H9 (cell line): Measurements from ENCODE around the gene ATAT1. TPM values are rescaled to one million over a fixed set of nuclear protein-coding genes. Genes with fewer than 3 reads are reported as not detected.
"Not testable (repeated sequence)": the region's sequence is repeated elsewhere in the genome, so short reads cannot be mapped to it uniquely, and the experiment has no call there.

ENCODE experiments used
- DNase-seq: peaks from one replicate; pipeline ENCODE4 v3.0.0-alpha.2; 2017
- H2AFZ ChIP-seq: one replicate; pipeline ENCODE4 v1.6.1; 2013; ENCODE audit warnings: mild to moderate bottlenecking, low read length, control low read depth, moderate library complexity
- H2AK5ac ChIP-seq: 2 replicates; pipeline ENCODE4 v1.6.1; 2013; ENCODE audit warnings: low read length, control low read depth, mixed read lengths; ENCODE audit not compliant: insufficient read length
- H2BK120ac ChIP-seq: one replicate; pipeline ENCODE4 v1.6.1; 2013; ENCODE audit warnings: low read depth, mild to moderate bottlenecking, low read length, control low read depth, inconsistent platforms; ENCODE audit not compliant: poor library complexity, severe bottlenecking
- H2BK12ac ChIP-seq: 2 replicates; pipeline ENCODE4 v1.6.1; 2013; ENCODE audit warnings: low read length, control low read depth, mixed read lengths, low read depth; ENCODE audit not compliant: insufficient read length
- H2BK15ac ChIP-seq: 2 replicates; pipeline ENCODE4 v1.6.1; 2013; ENCODE audit warnings: low read depth, low read length, control low read depth
- H2BK20ac ChIP-seq: one replicate; pipeline ENCODE4 v1.6.1; 2013; ENCODE audit warnings: low read depth, mild to moderate bottlenecking, low read length, control low read depth, inconsistent platforms; ENCODE audit not compliant: poor library complexity, severe bottlenecking
- H2BK5ac ChIP-seq: 2 replicates; pipeline ENCODE4 v1.6.1; 2013; ENCODE audit warnings: low read length, control low read depth, mixed read lengths; ENCODE audit not compliant: insufficient read length
- H3K14ac ChIP-seq: 2 replicates; pipeline ENCODE4 v1.6.1; 2013; ENCODE audit warnings: low read length, control low read depth; ENCODE audit not compliant: insufficient read depth
- H3K18ac ChIP-seq: 2 replicates; pipeline ENCODE4 v1.6.1; 2013; ENCODE audit warnings: low read depth, mild to moderate bottlenecking, mixed read lengths, low read length, control low read depth; ENCODE audit not compliant: insufficient read length
- H3K23ac ChIP-seq: 2 replicates; pipeline ENCODE4 v1.6.1; 2013; ENCODE audit warnings: low read length, control low read depth, mixed read lengths, low read depth; ENCODE audit not compliant: insufficient read length
- H3K23me2 ChIP-seq: 2 replicates; pipeline ENCODE4 v1.6.1; 2013; ENCODE audit warnings: low read depth, mild to moderate bottlenecking, mixed read lengths, low read length, control low read depth; ENCODE audit not compliant: insufficient read length, poor library complexity, severe bottlenecking
- H3K27ac ChIP-seq: 2 replicates; pipeline ENCODE4 v1.5.1; 2013; ENCODE audit warnings: low read length, control low read depth, mixed read lengths, low read depth; ENCODE audit not compliant: insufficient read length
- H3K27me3 ChIP-seq: 2 replicates; pipeline ENCODE4 v1.6.1; 2013; ENCODE audit warnings: low read length, control low read depth, inconsistent platforms; ENCODE audit not compliant: insufficient read depth
- H3K4ac ChIP-seq: 2 replicates; pipeline ENCODE4 v1.6.1; 2013; ENCODE audit warnings: low read depth, mild to moderate bottlenecking, control low read depth, inconsistent platforms, low read length, moderate library complexity
- H3K4me1 ChIP-seq: 2 replicates; pipeline ENCODE4 v1.6.1; 2013; ENCODE audit warnings: low read length, control low read depth, inconsistent platforms; ENCODE audit not compliant: insufficient read depth
- H3K4me2 ChIP-seq: 2 replicates; pipeline ENCODE4 v1.6.1; 2013; ENCODE audit warnings: low read length, control low read depth, mixed read lengths; ENCODE audit not compliant: insufficient read length, insufficient read depth
- H3K56ac ChIP-seq: 2 replicates; pipeline ENCODE4 v1.6.1; 2013; ENCODE audit warnings: low read depth, mild to moderate bottlenecking, mixed read lengths, low read length, control low read depth; ENCODE audit not compliant: insufficient read length
- H3K79me1 ChIP-seq: 2 replicates; pipeline ENCODE4 v1.6.1; 2013; ENCODE audit warnings: low read depth, mild to moderate bottlenecking, moderate library complexity, low read length, control low read depth, inconsistent platforms; ENCODE audit not compliant: insufficient read depth, poor library complexity, severe bottlenecking
- H3K79me2 ChIP-seq: 2 replicates; pipeline ENCODE4 v1.6.1; 2013; ENCODE audit warnings: low read length, control low read depth, inconsistent platforms; ENCODE audit not compliant: insufficient read depth
- H3K9ac ChIP-seq: 2 replicates; pipeline ENCODE4 v1.6.1; 2013; ENCODE audit warnings: low read length, control low read depth, mixed read lengths; ENCODE audit not compliant: insufficient read length; ENCODE audit errors: extremely low read depth
- H3K9me3 ChIP-seq: one replicate; pipeline ENCODE4 v1.6.1; 2013; ENCODE audit warnings: low read depth, low read length, inconsistent platforms; ENCODE audit not compliant: control insufficient read depth
- H3T11ph ChIP-seq: one replicate; pipeline ENCODE4 v1.6.1; 2013; ENCODE audit warnings: mild to moderate bottlenecking, low read length, control low read depth, inconsistent platforms
- H4K20me1 ChIP-seq: one replicate; pipeline ENCODE4 v1.6.1; 2013; ENCODE audit not compliant: control insufficient read depth, insufficient read length, insufficient read depth
- H4K5ac ChIP-seq: 2 replicates; pipeline ENCODE4 v1.6.1; 2013; ENCODE audit warnings: low read depth, mild to moderate bottlenecking, mixed read lengths, low read length, control low read depth; ENCODE audit not compliant: insufficient read length
- H4K8ac ChIP-seq: replicated peaks from 2 replicates; pipeline ENCODE4 v1.6.1; 2013; ENCODE audit warnings: low read length, control low read depth, mixed read lengths, low read depth; ENCODE audit not compliant: insufficient read length
- H4K91ac ChIP-seq: 2 replicates; pipeline ENCODE4 v1.6.1; 2013; ENCODE audit warnings: low read depth, mild to moderate bottlenecking, moderate library complexity, mixed read lengths, low read length, control low read depth; ENCODE audit not compliant: insufficient read length
- H3K27ac Mint-ChIP-seq, 3 experiments: 2 replicates in 2 of 3; 3 replicates in 1 of 3; pipeline ENCODE4 v1.8.0; 2020 to 2021; ENCODE audit warnings: mixed read lengths in 3 of 3, mild to moderate bottlenecking in 1 of 3, moderate library complexity in 1 of 3
- H3K27me3 Mint-ChIP-seq: 2 replicates; pipeline ENCODE4 v1.8.0; 2021; ENCODE audit warnings: low read depth, mild to moderate bottlenecking, moderate library complexity, mixed read lengths
- H3K36me3 Mint-ChIP-seq, 3 experiments: 2 replicates in 2 of 3; 3 replicates in 1 of 3; pipeline ENCODE4 v1.8.0; 2020 to 2021; ENCODE audit warnings: low read depth in 3 of 3, mixed read lengths in 3 of 3; ENCODE audit not compliant: insufficient read depth in 1 of 3
- H3K4me1 Mint-ChIP-seq, 2 experiments: 2 replicates each; pipeline ENCODE4 v1.8.0; 2020; ENCODE audit warnings: mixed read lengths in 2 of 2
- H3K4me3 Mint-ChIP-seq, 2 experiments: 2 replicates in 1 of 2; 3 replicates in 1 of 2; pipeline ENCODE4 v1.8.0; 2020 to 2021; ENCODE audit warnings: mild to moderate bottlenecking in 2 of 2, mixed read lengths in 2 of 2, moderate library complexity in 1 of 2
- H3K9me3 Mint-ChIP-seq, 2 experiments: 2 replicates in 1 of 2; 3 replicates in 1 of 2; pipeline ENCODE4 v1.8.0; 2020; ENCODE audit warnings: mild to moderate bottlenecking in 2 of 2, mixed read lengths in 2 of 2, moderate library complexity in 1 of 2
- WGBS: extraction: QIAGEN DNeasy Blood & Tissue Kit; methylation state at CpG from one replicate; pipeline ENCODE4 v1.1.7; 2013; ENCODE audit warnings: missing lambda C conversion rate, low lambda C conversion rate, mixed read lengths; ENCODE audit not compliant: insufficient read length; ENCODE audit errors: extremely low coverage; 5-methylcytosine and 5-hydroxymethylcytosine counted together
- total RNA-seq: library from RNA; stranded (reverse); gene quantifications from 2 replicates; pipeline ENCODE4 v1.2.1, GENCODE V29; 2021
- TF ChIP-seq, protein P1 (sequence below): fragments of 200-600 bp; sonication (generic); conservative IDR thresholded peaks from 3 replicates; pipeline ENCODE4 v1.8.0; 2021; ENCODE audit warnings: antibody characterized with exemption, mild to moderate bottlenecking

The ATAT1 gene
- total RNA-seq, 1 experiment from 2014 or later, result 20.1 TPM

DNA sequence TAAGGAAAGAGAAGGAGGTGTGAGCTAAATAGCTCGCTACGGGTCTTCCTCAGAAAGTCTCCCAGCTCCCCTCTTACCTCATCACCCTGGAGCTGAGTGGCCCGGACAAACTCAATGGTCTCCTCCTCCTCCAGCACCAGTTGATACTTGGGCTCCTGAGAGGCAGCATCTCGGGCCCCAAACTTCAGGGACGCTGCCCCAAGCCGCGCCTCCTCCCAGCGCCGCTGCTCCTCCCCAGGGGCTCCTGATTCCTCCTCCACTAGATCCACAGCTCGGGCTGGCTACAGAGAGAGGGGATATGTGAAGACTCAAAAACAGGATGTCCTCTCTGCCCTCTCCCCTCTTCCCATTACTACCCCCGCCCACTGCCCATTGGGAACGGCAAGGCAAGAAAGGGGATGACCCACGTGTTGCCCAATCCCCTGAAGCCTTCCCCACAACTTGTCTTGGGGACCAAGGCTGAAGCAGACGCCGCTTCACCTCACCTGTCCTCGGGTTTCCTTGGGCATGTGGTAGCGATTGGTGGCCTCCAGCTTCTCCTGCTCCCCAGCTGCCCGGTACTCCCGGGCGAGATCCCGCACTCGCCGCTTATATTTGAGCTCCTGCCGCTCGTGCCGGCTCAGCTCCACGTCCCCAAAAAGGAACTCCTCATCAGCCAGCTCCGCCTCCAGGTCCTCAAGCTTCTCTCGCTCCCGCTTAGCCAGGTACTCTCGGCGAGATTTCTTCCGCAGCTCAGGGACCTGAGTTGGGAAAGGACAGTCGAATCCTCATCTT is 38.5 kb downstream of the ATAT1 start:
- no peak overlapping the region for H2BK20ac ChIP-seq

DNA sequence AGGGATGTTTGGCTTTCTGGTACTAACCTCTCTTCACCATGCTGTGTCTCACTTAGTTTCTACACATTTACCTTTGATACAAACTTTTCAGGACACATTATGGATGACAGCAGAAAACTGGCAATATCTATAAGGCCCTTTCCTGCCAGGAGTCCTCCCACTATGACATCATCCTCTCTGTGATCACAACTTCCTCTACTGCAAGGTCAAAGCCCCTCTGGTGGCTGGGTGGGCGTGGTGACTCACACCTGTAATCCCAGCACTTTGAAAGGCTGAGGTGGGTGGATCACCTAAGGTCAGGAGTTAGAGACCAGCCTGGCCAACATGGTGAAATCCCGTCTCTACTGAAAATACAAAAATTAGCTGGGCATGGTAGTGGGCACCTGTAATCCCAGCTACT is 39.6 kb downstream of the ATAT1 start:
- not testable (repeated sequence) for H3K9ac ChIP-seq, H3K56ac ChIP-seq, H2BK120ac ChIP-seq, H3K4me2 ChIP-seq, H3K4ac ChIP-seq, H4K5ac ChIP-seq, H3K4me1 ChIP-seq, H3K9me3 ChIP-seq, DNase-seq, H4K91ac ChIP-seq, H3T11ph ChIP-seq, H3K23ac ChIP-seq, H3K4me3 Mint-ChIP-seq, H2BK20ac ChIP-seq, H3K9me3 Mint-ChIP-seq, H3K4me1 Mint-ChIP-seq, H3K18ac ChIP-seq, H3K27ac Mint-ChIP-seq, H2BK12ac ChIP-seq, H2AFZ ChIP-seq, H3K79me1 ChIP-seq, H3K79me2 ChIP-seq, H3K27ac ChIP-seq, H3K23me2 ChIP-seq, H2BK5ac ChIP-seq, H3K27me3 Mint-ChIP-seq, H4K20me1 ChIP-seq, H3K27me3 ChIP-seq, H3K14ac ChIP-seq, H2BK15ac ChIP-seq, H4K8ac ChIP-seq, H2AK5ac ChIP-seq
- H3K36me3 Mint-ChIP-seq, result peaks cover 30 to 78% (median 63%) of the 10 kb centered on the region in 3 experiments; a peak in 6 of 7 replicates
- no CpG with 5 or more reads among the region's 2 CpGs for WGBS

More for the DNA sequence above, 38.5 kb downstream of the ATAT1 start:
- no peak overlapping the region for H2BK12ac ChIP-seq
- no peak overlapping the region for H3K18ac ChIP-seq
- H3K56ac ChIP-seq, result no peak overlapping the region
- no peak overlapping the region for H3K14ac ChIP-seq
- H3T11ph ChIP-seq, result no peak overlapping the region
- H3K23me2 ChIP-seq, result no peaks in the 10 kb centered on the region
- no peak overlapping the region for H3K23ac ChIP-seq
- no peaks in the 10 kb centered on the region for H3K79me2 ChIP-seq
- WGBS, result no CpG with 5 or more reads among the region's 34 CpGs
- H3K27ac Mint-ChIP-seq, result no peak overlapping the region; a peak in 1 of 7 replicates
- no peak overlapping the region for H3K27ac ChIP-seq
- no peak overlapping the region for H3K4ac ChIP-seq
- H4K91ac ChIP-seq, result no peak overlapping the region
- no peaks in the 10 kb centered on the region for H3K27me3 ChIP-seq
- H3K79me1 ChIP-seq, result peaks cover 1% of the 10 kb centered on the region
- H2AK5ac ChIP-seq, result no peak overlapping the region
- no peak overlapping the region for H4K5ac ChIP-seq
- no peaks in the 10 kb centered on the region for H3K9me3 ChIP-seq
- no peak overlapping the region for H3K4me2 ChIP-seq
- H2BK120ac ChIP-seq, result no peak overlapping the region
- no peaks in the 10 kb centered on the region for H3K4me1 Mint-ChIP-seq
- no peak overlapping the region for H3K4me3 Mint-ChIP-seq
- no peak overlapping the region for H2BK5ac ChIP-seq
- H2AFZ ChIP-seq, result no peak overlapping the region
- H2BK15ac ChIP-seq, result no peak overlapping the region
- H3K9ac ChIP-seq, result no peak overlapping the region
- no peaks in the 10 kb centered on the region for H3K27me3 Mint-ChIP-seq
- TF ChIP-seq, protein P1, sequence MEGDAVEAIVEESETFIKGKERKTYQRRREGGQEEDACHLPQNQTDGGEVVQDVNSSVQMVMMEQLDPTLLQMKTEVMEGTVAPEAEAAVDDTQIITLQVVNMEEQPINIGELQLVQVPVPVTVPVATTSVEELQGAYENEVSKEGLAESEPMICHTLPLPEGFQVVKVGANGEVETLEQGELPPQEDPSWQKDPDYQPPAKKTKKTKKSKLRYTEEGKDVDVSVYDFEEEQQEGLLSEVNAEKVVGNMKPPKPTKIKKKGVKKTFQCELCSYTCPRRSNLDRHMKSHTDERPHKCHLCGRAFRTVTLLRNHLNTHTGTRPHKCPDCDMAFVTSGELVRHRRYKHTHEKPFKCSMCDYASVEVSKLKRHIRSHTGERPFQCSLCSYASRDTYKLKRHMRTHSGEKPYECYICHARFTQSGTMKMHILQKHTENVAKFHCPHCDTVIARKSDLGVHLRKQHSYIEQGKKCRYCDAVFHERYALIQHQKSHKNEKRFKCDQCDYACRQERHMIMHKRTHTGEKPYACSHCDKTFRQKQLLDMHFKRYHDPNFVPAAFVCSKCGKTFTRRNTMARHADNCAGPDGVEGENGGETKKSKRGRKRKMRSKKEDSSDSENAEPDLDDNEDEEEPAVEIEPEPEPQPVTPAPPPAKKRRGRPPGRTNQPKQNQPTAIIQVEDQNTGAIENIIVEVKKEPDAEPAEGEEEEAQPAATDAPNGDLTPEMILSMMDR, result no peak
- DNase-seq, result no peak
- no peak overlapping the region for H4K8ac ChIP-seq
- H3K36me3 Mint-ChIP-seq, result peaks cover 23 to 77% (median 56%) of the 10 kb centered on the region in 3 experiments; a peak in 6 of 7 replicates
- no peaks in the 10 kb centered on the region for H3K9me3 Mint-ChIP-seq
- no peaks in the 10 kb centered on the region for H3K4me1 ChIP-seq
- H4K20me1 ChIP-seq, result no peaks in the 10 kb centered on the region
